ENCODE measurements around the gene POLL. TPM values are rescaled to one million over a fixed set of nuclear protein-coding genes. Genes with fewer than 3 reads are reported as not detected.
A peak's percentile ranks its signal among the peaks of the same experiment; 100 is the strongest.

The POLL gene
- total RNA-seq, 1 experiment from 2014 or later = 30.3 TPM

DNA sequence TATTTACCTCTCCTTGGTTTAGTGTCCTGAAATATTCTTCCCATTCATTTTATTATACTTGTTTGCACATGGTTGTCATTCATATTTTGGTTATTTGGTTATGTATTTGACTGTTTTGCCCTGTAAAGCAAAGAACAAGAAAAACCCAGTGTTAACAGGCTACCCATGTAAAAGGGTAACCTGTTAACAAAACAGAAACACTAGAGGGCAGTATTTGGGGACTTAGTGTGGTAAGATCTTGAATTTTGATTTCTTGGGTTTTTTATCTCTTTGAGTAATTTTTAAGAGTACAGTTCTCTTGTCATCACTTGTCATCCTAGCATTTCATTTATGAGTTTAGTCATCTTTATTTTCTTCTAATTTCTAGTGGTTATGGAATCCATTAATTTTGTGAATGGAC, 51.3 kb downstream of the POLL start:
- CTCF ChIA-PET = no interaction called here

DNA sequence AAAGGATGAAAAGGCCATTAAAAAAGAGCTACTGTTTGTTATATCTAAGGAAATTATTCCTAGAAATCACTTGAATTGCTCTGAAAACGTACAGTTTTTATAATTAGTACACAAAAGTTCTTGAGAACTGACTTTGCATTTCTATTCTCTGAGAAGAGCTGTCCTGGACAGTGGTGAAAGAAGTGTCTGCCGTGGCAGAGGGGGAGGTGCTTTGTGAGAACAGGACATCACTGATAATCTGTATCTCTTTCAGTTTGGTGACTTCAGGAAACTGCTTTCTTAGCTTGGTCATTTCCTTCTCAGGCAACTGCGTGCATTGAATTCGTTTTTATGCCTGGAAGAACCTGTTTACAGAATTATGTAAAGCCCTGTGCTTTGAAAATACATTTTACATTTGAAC, 52.1 kb downstream of the POLL start:
- Histone ChIP-seq H3K27me3 (ENCODE audit: insufficient read depth, low read depth) (no peaks in the 10 kb centered on the region), H3K9me2 (ENCODE audit: insufficient read depth) (no peaks in the 10 kb centered on the region), H3K4me2 (no peak overlapping the region), H3K4me3 (no peak overlapping the region), H3K4me1 (replicated peaks; ENCODE audit: insufficient read depth) (no peaks in the 10 kb centered on the region), H3K79me2 (ENCODE audit: low read depth) (no peaks in the 10 kb centered on the region), H3K27ac (no peak overlapping the region), H3K9me3 (ENCODE audit: insufficient read depth, low read depth) (no peaks in the 10 kb centered on the region), H2AFZ (no peak overlapping the region), H4K20me1 (ENCODE audit: insufficient read depth) (no peaks in the 10 kb centered on the region), H3K36me3 (ENCODE audit: low read depth) (no peaks in the 10 kb centered on the region), H3F3A (ENCODE audit: insufficient read depth, low read depth) (no peaks in the 10 kb centered on the region)
- TF ChIP-seq EZH2 (IDR thresholded peaks at IDR 0.05; ENCODE audit: low read depth) = no peak
- TF ChIP-seq, protein P1, sequence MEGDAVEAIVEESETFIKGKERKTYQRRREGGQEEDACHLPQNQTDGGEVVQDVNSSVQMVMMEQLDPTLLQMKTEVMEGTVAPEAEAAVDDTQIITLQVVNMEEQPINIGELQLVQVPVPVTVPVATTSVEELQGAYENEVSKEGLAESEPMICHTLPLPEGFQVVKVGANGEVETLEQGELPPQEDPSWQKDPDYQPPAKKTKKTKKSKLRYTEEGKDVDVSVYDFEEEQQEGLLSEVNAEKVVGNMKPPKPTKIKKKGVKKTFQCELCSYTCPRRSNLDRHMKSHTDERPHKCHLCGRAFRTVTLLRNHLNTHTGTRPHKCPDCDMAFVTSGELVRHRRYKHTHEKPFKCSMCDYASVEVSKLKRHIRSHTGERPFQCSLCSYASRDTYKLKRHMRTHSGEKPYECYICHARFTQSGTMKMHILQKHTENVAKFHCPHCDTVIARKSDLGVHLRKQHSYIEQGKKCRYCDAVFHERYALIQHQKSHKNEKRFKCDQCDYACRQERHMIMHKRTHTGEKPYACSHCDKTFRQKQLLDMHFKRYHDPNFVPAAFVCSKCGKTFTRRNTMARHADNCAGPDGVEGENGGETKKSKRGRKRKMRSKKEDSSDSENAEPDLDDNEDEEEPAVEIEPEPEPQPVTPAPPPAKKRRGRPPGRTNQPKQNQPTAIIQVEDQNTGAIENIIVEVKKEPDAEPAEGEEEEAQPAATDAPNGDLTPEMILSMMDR (conservative IDR thresholded peaks at IDR 0.05) = no peak
- no TSS peak for BruUV-seq (replicated peaks)
- ChIA-PET POLR2A (ENCODE audit: unreplicated experiment) (no interaction called here), CTCF (no interaction called here)
- no peak for DNase-seq
- intact Hi-C loops (cut with micrococcal nuclease; ENCODE audit: unreplicated experiment) = no loop called here

More for the DNA sequence above, 51.3 kb downstream of the POLL start:
- Histone ChIP-seq H2AFZ (no peak overlapping the region), H3F3A (ENCODE audit: insufficient read depth, low read depth) (no peaks in the 10 kb centered on the region), H3K9me2 (ENCODE audit: insufficient read depth) (no peaks in the 10 kb centered on the region), H4K20me1 (ENCODE audit: insufficient read depth) (no peaks in the 10 kb centered on the region), H3K4me3 (no peak overlapping the region), H3K4me2 (no peak overlapping the region), H3K36me3 (ENCODE audit: low read depth) (no peaks in the 10 kb centered on the region), H3K27ac (no peak overlapping the region), H3K79me2 (ENCODE audit: low read depth) (no peaks in the 10 kb centered on the region), H3K27me3 (ENCODE audit: insufficient read depth, low read depth) (no peaks in the 10 kb centered on the region), H3K4me1 (replicated peaks; ENCODE audit: insufficient read depth) (no peaks in the 10 kb centered on the region), H3K9me3 (ENCODE audit: insufficient read depth, low read depth) (no peaks in the 10 kb centered on the region)
- DNase-seq = no peak
- intact Hi-C loops (cut with micrococcal nuclease; ENCODE audit: unreplicated experiment) = no loop called here
- POLR2A ChIA-PET (ENCODE audit: unreplicated experiment) = no interaction called here
- no TSS peak for BruUV-seq (replicated peaks)
- TF ChIP-seq EZH2 (IDR thresholded peaks at IDR 0.05; ENCODE audit: low read depth) = no peak
- TF ChIP-seq, protein P1 (conservative IDR thresholded peaks at IDR 0.05) = peak; percentile 60; the same call in 1 of the 2 replicates

DNA sequence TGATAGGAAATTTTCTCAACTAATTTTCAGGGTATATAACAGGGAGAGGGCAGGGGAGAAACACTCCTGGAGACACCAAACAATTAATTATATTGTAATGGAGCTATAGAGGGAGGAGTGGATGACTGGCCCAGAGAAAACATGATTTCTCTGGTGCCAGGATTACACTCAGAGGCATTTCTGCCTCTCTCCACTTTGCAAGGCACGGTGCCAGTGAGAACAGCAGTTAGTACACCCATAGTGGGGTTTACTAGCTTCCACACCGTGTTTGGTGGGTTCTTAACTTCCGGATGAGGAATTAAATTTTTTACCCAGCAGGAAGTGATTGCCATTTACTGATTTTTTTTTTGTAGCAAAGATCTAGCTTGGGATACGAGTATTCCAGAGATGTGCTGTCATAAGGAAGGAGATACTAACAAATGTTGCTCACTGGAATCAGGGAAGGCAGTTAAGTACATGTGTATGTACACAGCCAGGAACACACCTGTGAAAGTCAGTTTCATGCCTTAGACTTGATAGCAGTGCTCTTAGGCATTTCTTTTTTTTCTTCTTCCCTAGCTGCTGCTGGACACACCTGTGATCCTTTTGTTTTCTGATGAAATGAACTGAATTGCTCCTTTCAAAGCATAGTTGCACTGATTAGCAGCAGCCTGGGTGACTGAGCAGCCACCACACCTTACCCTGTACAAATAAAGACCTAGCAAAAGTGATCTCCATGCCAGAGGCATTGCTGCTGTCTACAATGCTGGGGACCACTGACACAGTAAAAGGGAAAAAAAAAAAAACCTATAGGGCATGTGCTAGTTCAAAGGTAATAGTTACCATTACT, 58.1 kb downstream of the POLL start:
- Histone ChIP-seq H3K79me2 (ENCODE audit: low read depth) (no peaks in the 10 kb centered on the region), H3K4me2 (no peak overlapping the region), H2AFZ (no peak overlapping the region), H3K4me3 (no peak overlapping the region), H3K27me3 (ENCODE audit: insufficient read depth, low read depth) (no peaks in the 10 kb centered on the region), H3K9me2 (ENCODE audit: insufficient read depth) (no peaks in the 10 kb centered on the region), H4K20me1 (ENCODE audit: insufficient read depth) (no peaks in the 10 kb centered on the region), H3K4me1 (replicated peaks; ENCODE audit: insufficient read depth) (no peaks in the 10 kb centered on the region), H3K9me3 (ENCODE audit: insufficient read depth, low read depth) (no peaks in the 10 kb centered on the region), H3K27ac (no peak overlapping the region), H3K36me3 (ENCODE audit: low read depth) (no peaks in the 10 kb centered on the region; the same call in 1 of the 2 replicates), H3F3A (ENCODE audit: insufficient read depth, low read depth) (no peaks in the 10 kb centered on the region)
- ChIA-PET POLR2A (ENCODE audit: unreplicated experiment) (no interaction called here), CTCF (interaction anchor here (0.6 kb wide), 1 partner anchor 954 kb away, joined by 3 read pairs; no protein-coding TSS in a partner anchor)
- no peak for TF ChIP-seq EZH2 (IDR thresholded peaks at IDR 0.05; ENCODE audit: low read depth)
- TF ChIP-seq, protein P1 (conservative IDR thresholded peaks at IDR 0.05) = no peak
- intact Hi-C loops (cut with micrococcal nuclease; ENCODE audit: unreplicated experiment) = no loop called here
- BruUV-seq (replicated peaks) = no TSS peak
- DNase-seq = no peak

Measured in PC-9 (cell line).